Measurements from ENCODE around the gene LRBA.

The LRBA gene

DNA sequence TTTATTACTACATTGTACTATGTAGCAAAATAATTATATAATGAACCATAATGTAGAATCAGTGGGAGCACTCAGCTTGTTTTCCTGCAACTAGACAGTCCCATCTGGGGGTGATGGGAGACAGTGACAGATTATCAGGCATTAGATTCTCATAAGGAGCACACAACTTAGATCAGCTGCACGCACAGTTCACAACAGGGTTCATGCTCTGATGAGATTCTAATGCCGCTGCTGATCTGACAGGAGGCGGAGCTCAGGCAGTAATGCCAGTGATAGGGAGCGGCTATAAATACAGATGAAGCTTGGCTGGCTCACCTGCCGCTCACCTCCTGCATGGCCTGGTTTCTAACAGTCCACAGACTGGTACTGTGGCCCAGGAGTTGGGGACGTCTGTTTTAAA is 233.9 kb downstream of the LRBA start:
- no peak overlapping the region for H3K4me3 ChIP-seq (replicated peaks; ENCODE audit: low read depth, low read length)
- TF ChIP-seq, protein P1, sequence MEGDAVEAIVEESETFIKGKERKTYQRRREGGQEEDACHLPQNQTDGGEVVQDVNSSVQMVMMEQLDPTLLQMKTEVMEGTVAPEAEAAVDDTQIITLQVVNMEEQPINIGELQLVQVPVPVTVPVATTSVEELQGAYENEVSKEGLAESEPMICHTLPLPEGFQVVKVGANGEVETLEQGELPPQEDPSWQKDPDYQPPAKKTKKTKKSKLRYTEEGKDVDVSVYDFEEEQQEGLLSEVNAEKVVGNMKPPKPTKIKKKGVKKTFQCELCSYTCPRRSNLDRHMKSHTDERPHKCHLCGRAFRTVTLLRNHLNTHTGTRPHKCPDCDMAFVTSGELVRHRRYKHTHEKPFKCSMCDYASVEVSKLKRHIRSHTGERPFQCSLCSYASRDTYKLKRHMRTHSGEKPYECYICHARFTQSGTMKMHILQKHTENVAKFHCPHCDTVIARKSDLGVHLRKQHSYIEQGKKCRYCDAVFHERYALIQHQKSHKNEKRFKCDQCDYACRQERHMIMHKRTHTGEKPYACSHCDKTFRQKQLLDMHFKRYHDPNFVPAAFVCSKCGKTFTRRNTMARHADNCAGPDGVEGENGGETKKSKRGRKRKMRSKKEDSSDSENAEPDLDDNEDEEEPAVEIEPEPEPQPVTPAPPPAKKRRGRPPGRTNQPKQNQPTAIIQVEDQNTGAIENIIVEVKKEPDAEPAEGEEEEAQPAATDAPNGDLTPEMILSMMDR (IDR thresholded peaks at IDR 0.05; ENCODE audit: low read length, missing control alignments) = no peak
- no peak for DNase-seq (ENCODE audit: low read depth)

DNA sequence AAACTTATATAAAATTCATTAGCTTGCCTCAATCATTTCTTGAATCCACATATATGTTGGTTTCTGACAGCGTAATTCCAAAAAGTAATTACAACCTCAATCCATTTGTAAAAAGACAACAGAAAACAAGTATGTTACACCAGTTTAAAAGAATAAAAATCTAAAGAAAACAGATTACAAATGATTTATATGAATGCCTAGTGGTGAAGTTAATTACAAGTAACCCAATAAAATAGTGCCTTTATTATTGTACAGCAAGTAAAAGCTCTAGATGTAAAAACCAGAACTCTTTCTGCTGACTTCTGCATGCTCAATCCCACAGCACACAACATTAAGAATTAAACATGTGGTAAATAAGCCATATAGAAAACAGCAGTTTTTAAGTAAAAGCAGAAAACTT is 235.4 kb downstream of the LRBA start:
- no peak for DNase-seq (ENCODE audit: low read depth)
- TF ChIP-seq, protein P1 (IDR thresholded peaks at IDR 0.05; ENCODE audit: low read length, missing control alignments) = no peak
- no peak overlapping the region for H3K4me3 ChIP-seq (replicated peaks; ENCODE audit: low read depth, low read length)

DNA sequence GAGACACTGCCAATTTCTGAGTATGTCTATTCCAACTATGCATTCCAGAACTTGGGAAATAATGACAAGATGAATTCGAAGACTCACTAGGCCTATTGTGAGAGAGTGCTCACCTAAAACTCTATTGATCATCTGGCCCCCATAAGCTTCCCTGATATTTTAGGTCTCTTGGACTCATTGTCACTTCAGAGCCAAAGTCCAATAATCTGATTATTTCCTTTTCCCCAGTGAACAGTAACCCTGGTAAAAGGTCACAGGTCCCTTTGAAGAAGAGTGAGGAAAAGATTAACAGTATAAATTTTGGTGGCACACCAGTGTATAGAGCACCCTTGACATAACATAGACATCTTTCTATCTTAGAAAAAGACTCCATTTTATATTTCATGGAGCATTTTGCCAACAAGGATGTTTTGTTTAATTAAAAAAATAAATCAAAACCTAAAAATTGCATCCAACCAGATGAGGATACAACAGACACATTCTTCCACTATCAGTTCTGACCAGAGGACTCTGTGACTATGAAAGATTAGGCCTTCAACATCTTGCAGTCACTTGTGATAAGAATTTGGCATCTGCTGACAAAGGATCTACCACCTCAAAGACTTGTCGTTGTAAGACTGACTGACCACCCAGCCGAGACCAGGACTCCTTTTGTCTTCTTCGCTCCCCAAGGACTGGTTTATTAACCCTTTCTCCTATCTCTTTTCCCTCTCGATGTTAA is 241.2 kb downstream of the LRBA start:
- TF ChIP-seq, protein P1 (IDR thresholded peaks at IDR 0.05; ENCODE audit: low read length, missing control alignments) = no peak
- H3K4me3 ChIP-seq (replicated peaks; ENCODE audit: low read depth, low read length) = no peak overlapping the region
- no peak for DNase-seq (ENCODE audit: low read depth)

DNA sequence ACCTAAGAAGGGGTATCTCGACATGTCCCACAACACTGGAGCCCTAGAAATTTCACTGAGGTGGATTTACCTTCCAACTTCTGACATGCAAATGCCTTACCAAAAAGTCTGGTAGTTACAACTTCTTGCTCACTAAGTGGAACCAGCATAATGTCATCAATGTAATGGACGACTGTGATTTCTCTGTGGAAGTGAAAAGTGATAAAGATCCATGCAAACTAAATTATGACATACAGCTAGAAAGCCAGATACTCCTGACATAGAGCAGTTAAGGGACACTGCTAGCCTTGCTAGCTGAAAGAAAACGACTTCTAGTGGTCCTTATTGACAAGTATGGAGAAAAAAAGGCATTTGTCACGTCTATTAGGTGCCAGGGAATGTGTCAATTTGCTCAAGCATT is 242.1 kb downstream of the LRBA start:
- DNase-seq (ENCODE audit: low read depth) = no peak
- TF ChIP-seq, protein P1 (IDR thresholded peaks at IDR 0.05; ENCODE audit: low read length, missing control alignments) = no peak
- no peak overlapping the region for H3K4me3 ChIP-seq (replicated peaks; ENCODE audit: low read depth, low read length)

DNA sequence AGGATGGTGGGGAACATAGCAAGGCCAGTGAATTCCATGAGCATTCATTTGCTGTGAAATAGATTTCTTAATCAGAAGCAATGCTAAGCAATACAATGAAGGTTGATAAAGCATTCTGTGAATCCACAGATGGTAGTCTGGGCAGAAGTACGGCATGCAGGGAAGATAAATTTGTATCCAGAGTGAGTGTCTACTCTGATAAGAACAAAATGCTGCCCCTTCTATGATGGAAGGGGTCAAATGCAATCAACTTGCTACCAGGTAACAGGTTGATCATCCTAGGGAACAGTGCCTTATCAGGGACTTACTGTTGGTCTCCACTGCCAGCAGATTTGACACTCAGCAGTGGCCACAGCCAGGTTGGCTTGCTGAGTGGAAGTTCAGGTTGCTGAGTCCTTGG is 243.7 kb downstream of the LRBA start:
- no peak for DNase-seq (ENCODE audit: low read depth)
- no peak overlapping the region for H3K4me3 ChIP-seq (replicated peaks; ENCODE audit: low read depth, low read length)
- TF ChIP-seq, protein P1 (IDR thresholded peaks at IDR 0.05; ENCODE audit: low read length, missing control alignments) = no peak

DNA sequence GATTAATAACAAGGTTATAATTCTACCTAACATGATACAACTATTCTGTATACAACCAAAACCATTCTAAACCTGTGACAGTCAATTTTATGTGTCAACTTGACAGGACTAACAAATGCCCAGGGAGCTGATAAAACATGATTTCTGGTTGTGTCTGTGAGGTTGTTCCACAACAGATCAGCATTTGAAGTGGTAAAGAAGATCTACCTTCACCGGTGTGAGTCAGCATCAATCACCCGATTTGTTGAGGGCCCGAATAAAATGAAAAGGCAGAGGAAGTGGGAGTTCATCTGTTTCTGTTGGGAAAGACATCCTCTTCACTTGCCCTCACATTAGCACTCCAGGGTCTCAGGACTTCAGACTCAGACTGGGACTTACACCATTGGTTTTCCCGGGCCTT is 245.2 kb downstream of the LRBA start:
- DNase-seq (ENCODE audit: low read depth) = no peak
- H3K4me3 ChIP-seq (replicated peaks; ENCODE audit: low read depth, low read length) = no peak overlapping the region
- TF ChIP-seq, protein P1 (IDR thresholded peaks at IDR 0.05; ENCODE audit: low read length, missing control alignments) = no peak

DNA sequence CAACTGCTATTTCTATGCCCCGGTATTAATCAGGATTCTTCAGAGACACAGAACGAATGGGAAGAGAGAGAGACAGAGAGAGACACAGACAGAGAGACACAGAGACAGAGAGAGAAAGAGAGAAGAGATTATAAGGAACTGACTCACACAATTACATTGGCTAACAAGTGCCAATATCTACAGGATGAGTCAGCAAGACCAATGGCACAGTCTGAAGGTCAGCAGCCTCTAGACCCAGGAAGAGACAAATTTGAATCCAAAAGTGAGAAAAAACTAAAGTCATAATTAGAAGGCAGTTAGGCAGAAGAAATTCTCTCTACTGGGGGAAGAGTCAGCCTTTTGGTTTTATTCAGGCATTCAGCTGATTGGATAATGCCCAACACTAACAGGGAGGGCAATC is 245.8 kb downstream of the LRBA start:
- H3K4me3 ChIP-seq (replicated peaks; ENCODE audit: low read depth, low read length) = no peak overlapping the region
- TF ChIP-seq, protein P1 (IDR thresholded peaks at IDR 0.05; ENCODE audit: low read length, missing control alignments) = no peak
- peak; percentile 62 for DNase-seq (ENCODE audit: low read depth)

Data from fibroblast of pulmonary artery (primary cell).